ENCODE data around the gene SCD. TPM values are rescaled to one million over a fixed set of nuclear protein-coding genes. Genes with fewer than 3 reads are reported as not detected.

Gene SCD
- total RNA-seq, 2 experiments from 2014 or later: 239 to 240 TPM

- DNase-seq (no peak), ATAC-seq (no peak)
- H3K4me1 Mint-ChIP-seq (ENCODE audit: low read depth): no peaks in the 10 kb centered on the region
- H3K9me3 Mint-ChIP-seq (ENCODE audit: insufficient read depth): no peaks in the 10 kb centered on the region
- H3K27ac Mint-ChIP-seq: no peak overlapping the region
- ChIA-PET POLR2A (no interaction called here), CTCF (interaction anchor here (0.8 to 1.3 kb wide), 2 partner anchors 9 to 30 kb away, joined by 3 read pairs; no protein-coding TSS in a partner anchor)
- peaks cover 3% of the 10 kb centered on the region for H3K36me3 Mint-ChIP-seq (ENCODE audit: low read depth)
- H3K4me3 Mint-ChIP-seq: no peak overlapping the region
- H3K27me3 Mint-ChIP-seq (ENCODE audit: low read depth): peaks cover 4% of the 10 kb centered on the region
These were observed 56.7 kb downstream of the SCD start for GRCh38 chr10:100403734-100404133.

DNA sequence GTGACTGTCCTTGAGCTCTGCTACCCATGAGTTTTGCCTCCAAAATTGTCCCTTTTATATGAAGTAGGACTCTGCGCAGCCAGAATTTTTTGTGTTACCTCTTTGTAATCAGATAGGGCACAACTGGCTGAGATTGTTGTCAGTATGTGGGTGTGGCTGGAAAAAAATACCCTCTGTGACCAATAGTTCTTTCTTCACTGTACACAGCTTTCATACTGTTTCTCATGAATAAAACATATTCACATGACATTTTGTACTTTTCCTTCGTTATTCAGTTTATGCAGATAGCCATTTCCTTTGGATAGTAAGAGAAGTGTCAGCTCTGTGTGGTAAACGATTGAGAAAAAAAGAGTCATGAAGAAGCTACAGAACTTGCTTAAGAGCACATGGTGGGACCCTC is 66.1 kb downstream of the SCD start:
- no peak for ATAC-seq
- H3K9me3 Mint-ChIP-seq (ENCODE audit: insufficient read depth): no peaks in the 10 kb centered on the region
- no peak for DNase-seq
- H3K27me3 Mint-ChIP-seq (ENCODE audit: low read depth): peaks cover 13% of the 10 kb centered on the region
- CTCF ChIA-PET: interaction anchor here (0.9 to 2.0 kb wide), 3 partner anchors 9 to 69 kb away, joined by 3 to 9 read pairs (median 5); no protein-coding TSS in a partner anchor
- H3K4me3 Mint-ChIP-seq: no peak overlapping the region
- H3K27ac Mint-ChIP-seq: no peak overlapping the region
- no peaks in the 10 kb centered on the region for H3K4me1 Mint-ChIP-seq (ENCODE audit: low read depth)
- POLR2A ChIA-PET: interaction anchor here (0.6 kb wide), 1 partner anchor 141 kb away, joined by 5 read pairs; no protein-coding TSS in a partner anchor
- peaks cover 9% of the 10 kb centered on the region for H3K36me3 Mint-ChIP-seq (ENCODE audit: low read depth)

Other genes starting within 250 kb of the SCD start
- 10 to 100 TPM; 14.9 to 17.0 TPM for gene ERLIN1, start 161.2 kb upstream of the SCD start, total RNA-seq
- 10 to 100 TPM; 25.2 to 28.1 TPM for gene CHUK, start 117.6 kb upstream of the SCD start, total RNA-seq
- gene CWF19L1, start 79.6 kb upstream of the SCD start, total RNA-seq: 10 to 100 TPM; 42.9 to 46.9 TPM
- gene BLOC1S2, start 60.6 kb upstream of the SCD start, total RNA-seq: 10 to 100 TPM; 49.9 to 54.6 TPM
- gene PKD2L1, start 17.0 kb upstream of the SCD start, total RNA-seq: under 1 TPM; 0.10 to 0.68 TPM
- gene WNT8B, start 115.8 kb downstream of the SCD start, total RNA-seq: under 1 TPM; 0.18 to 0.37 TPM
- 100 to 1,000 TPM; 164 to 172 TPM for gene SEC31B, start 172.6 kb downstream of the SCD start, total RNA-seq
- 100 to 1,000 TPM; 290 to 293 TPM for gene NDUFB8, start 182.6 kb downstream of the SCD start, total RNA-seq
- 10 to 100 TPM; 46.5 to 48.1 TPM for gene HIF1AN, start 188.7 kb downstream of the SCD start, total RNA-seq

All from activated CD8-positive, alpha-beta T cell treated with anti-CD3 and anti-CD28 coated beads, Interleukin-2, amount 10 ng/mL, durations not matched to agents 7 days and 5 days (primary cell).